SK-N-SH (cell line): ENCODE measurements around the gene TOR2A. TPM values are rescaled to one million over a fixed set of nuclear protein-coding genes. Genes with fewer than 3 reads are reported as not detected.

Experiments
- CTCF ChIA-PET: fragments of 300-600, 350-600 bp; formaldehyde crosslinking; extraction: SDS; loops from one replicate; lab custom pipeline; 2021; lab: Yijun Ruan, JAX
- POLR2A ChIA-PET: fragments of 350-600 bp; sonication (Branson Sonifier 250); formaldehyde crosslinking; extraction: SDS; loops from one replicate; lab custom pipeline; 2020; ENCODE audit warnings: antibody characterized with exemption, inconsistent platforms; lab: Yijun Ruan, JAX
- DNase-seq: peaks from one replicate; pipeline ENCODE4 v3.0.0; 2012
- H2AFZ ChIP-seq: fragments of 200-600 bp; sonication (generic); 2 replicates; pipeline ENCODE4 v1.8.1; 2016; ENCODE audit warnings: antibody characterized with exemption, mild to moderate bottlenecking, low read depth
- H3F3A ChIP-seq: fragments of 200-600 bp; sonication (generic); replicated peaks from 2 replicates; pipeline ENCODE3; 2016; ENCODE audit warnings: antibody characterized with exemption, mild to moderate bottlenecking; ENCODE audit not compliant: insufficient read depth
- H3K27ac ChIP-seq, 2 experiments: fragments of 200-500 bp in 1 of 2; fragments of 200-600 bp in 1 of 2; sonication (Bioruptor generic) in 1 of 2; sonication (generic), shearing (Covaris generic) in 1 of 2; 2 replicates each; pipeline versions ENCODE4 v1.5.1 to v1.6.1; 2014 to 2016; ENCODE audit warnings: low read depth in 2 of 2, inconsistent platforms in 1 of 2, low read length in 1 of 2, mild to moderate bottlenecking in 1 of 2, mixed read lengths in 1 of 2
- H3K27me3 ChIP-seq: fragments of 200-600 bp; sonication (generic), shearing (Covaris generic); 2 replicates; pipeline ENCODE4 v1.6.1; 2016; ENCODE audit warnings: mixed run types; ENCODE audit not compliant: insufficient read depth
- H3K36me3 ChIP-seq, 2 experiments: fragments of 200-500 bp in 1 of 2; fragments of 200-600 bp in 1 of 2; sonication (Bioruptor generic) in 1 of 2; sonication (generic) in 1 of 2; replicated peaks in 1 of 2; 2 replicates each; pipeline versions ENCODE3 to v1.5.1; 2014 to 2016; ENCODE audit warnings: low read length in 1 of 2, mild to moderate bottlenecking in 1 of 2; ENCODE audit not compliant: insufficient read depth in 2 of 2, control insufficient read depth in 1 of 2
- H3K4me1 ChIP-seq, 2 experiments: fragments of 200-500 bp in 1 of 2; fragments of 200-600 bp in 1 of 2; sonication (Bioruptor generic) in 1 of 2; sonication (generic), shearing (Covaris generic) in 1 of 2; 2 replicates each; pipeline versions ENCODE4 v1.5.1 to v1.6.1; 2014 to 2016; ENCODE audit warnings: low read depth in 1 of 2, low read length in 1 of 2, mixed run types in 1 of 2; ENCODE audit not compliant: insufficient read depth in 2 of 2, control insufficient read depth in 1 of 2
- H3K4me2 ChIP-seq: fragments of 200-600 bp; sonication (generic), shearing (Covaris generic); 2 replicates; pipeline ENCODE4 v1.6.1; 2017; ENCODE audit warnings: mixed run types
- H3K4me3 ChIP-seq, 2 experiments: fragments of 200-500 bp in 1 of 2; fragments of 200-600 bp in 1 of 2; sonication (Bioruptor generic) in 1 of 2; sonication (generic), shearing (Covaris generic) in 1 of 2; 2 replicates each; pipeline versions ENCODE4 v1.5.1 to v1.8.1; 2014 to 2016; ENCODE audit warnings: low read depth in 2 of 2, inconsistent platforms in 1 of 2, low read length in 1 of 2, mild to moderate bottlenecking in 1 of 2, mixed read lengths in 1 of 2, moderate library complexity in 1 of 2
- H3K79me2 ChIP-seq: fragments of 200-600 bp; sonication (generic); 2 replicates; pipeline ENCODE4 v1.8.1; 2017; ENCODE audit warnings: mild to moderate bottlenecking; ENCODE audit not compliant: insufficient read depth
- H3K9ac ChIP-seq: fragments of 200-600 bp; sonication (generic); 2 replicates; pipeline ENCODE4 v1.6.1; 2017; ENCODE audit warnings: mixed run types
- H3K9me2 ChIP-seq: fragments of 200-600 bp; sonication (generic); 2 replicates; pipeline ENCODE4 v1.6.1; 2017; ENCODE audit warnings: mixed run types
- H3K9me3 ChIP-seq: fragments of 200-600 bp; sonication (generic); 2 replicates; pipeline ENCODE4 v1.6.1; 2017; ENCODE audit warnings: mixed run types, mild to moderate bottlenecking, moderate library complexity
- H4K20me1 ChIP-seq: fragments of 200-600 bp; sonication (generic); 2 replicates; pipeline ENCODE4 v1.6.1; 2017; ENCODE audit warnings: mild to moderate bottlenecking, mixed run types; ENCODE audit not compliant: insufficient read depth
- EZH2phosphoT487 ChIP-seq: fragments of 200-600 bp; sonication (generic); IDR thresholded peaks from 2 replicates; pipeline ENCODE4 v1.6.1; 2017; ENCODE audit warnings: low read depth, mixed run types, mild to moderate bottlenecking, antibody characterized with exemption, moderate library complexity, borderline replicate concordance
- FOSL2 ChIP-seq: IDR thresholded peaks from 2 replicates; pipeline ENCODE4 v1.4.0; 2012; ENCODE audit warnings: low read depth, mild to moderate bottlenecking, moderate library complexity, borderline replicate concordance
- FOXJ3 ChIP-seq: sonication (generic); formaldehyde crosslinking; IDR thresholded peaks from 2 replicates; pipeline ENCODE4 v1.5.1; 2020; ENCODE audit warnings: mild to moderate bottlenecking, missing genetic modification reagents
- FOXM1 ChIP-seq: IDR thresholded peaks from 2 replicates; pipeline ENCODE4 v1.4.0; 2012; ENCODE audit warnings: low read depth, mild to moderate bottlenecking
- GABPA ChIP-seq: IDR thresholded peaks from 2 replicates; pipeline ENCODE4 v1.4.0; 2012; ENCODE audit warnings: low read depth, mild to moderate bottlenecking
- GATA2 ChIP-seq: sonication (generic); formaldehyde crosslinking; IDR thresholded peaks from 2 replicates; pipeline ENCODE4 v1.5.0; 2020; ENCODE audit warnings: mild to moderate bottlenecking, missing genetic modification reagents
- JUND ChIP-seq: IDR thresholded peaks from 2 replicates; pipeline ENCODE4 v1.4.0; 2012
- MEF2A ChIP-seq: IDR thresholded peaks from 2 replicates; pipeline ENCODE4 v1.4.0; 2012; ENCODE audit warnings: low read depth, borderline replicate concordance
- MXI1 ChIP-seq: IDR thresholded peaks from 2 replicates; pipeline ENCODE4 v1.6.1; 2012; ENCODE audit warnings: mild to moderate bottlenecking, low read depth, low read length, improper control_type of control experiment
- NFIC ChIP-seq: IDR thresholded peaks from 2 replicates; pipeline ENCODE4 v1.4.0; 2012; ENCODE audit warnings: borderline replicate concordance
- NRF1 ChIP-seq: IDR thresholded peaks from 2 replicates; pipeline ENCODE4 v1.6.1; 2012; ENCODE audit warnings: low read depth, mild to moderate bottlenecking, low read length
- POLR2AphosphoS5 ChIP-seq: IDR thresholded peaks from 2 replicates; pipeline ENCODE4 v1.6.1; 2012; ENCODE audit warnings: low read depth, low read length
- RAD21 ChIP-seq: IDR thresholded peaks from 2 replicates; pipeline ENCODE4 v1.6.1; 2012; ENCODE audit warnings: mild to moderate bottlenecking, low read length
- RCOR1 ChIP-seq: fragments of 150-350 bp; IDR thresholded peaks from 2 replicates; pipeline ENCODE4 v1.6.1; 2017; ENCODE audit warnings: antibody characterized with exemption, low read length
- RFX5 ChIP-seq: IDR thresholded peaks from 2 replicates; pipeline ENCODE4 v1.6.1; 2012; ENCODE audit warnings: mild to moderate bottlenecking, improper control_type of control experiment, low read length
- RXRA ChIP-seq: IDR thresholded peaks from 2 replicates; pipeline ENCODE4 v1.4.0; 2012; ENCODE audit warnings: low read depth, mild to moderate bottlenecking, borderline replicate concordance
- SMC3 ChIP-seq: IDR thresholded peaks from 2 replicates; pipeline ENCODE4 v1.6.1; 2012; ENCODE audit warnings: low read depth, low read length, improper control_type of control experiment
- TAF1 ChIP-seq: IDR thresholded peaks from 2 replicates; pipeline ENCODE4 v1.6.1; 2012; ENCODE audit warnings: low read depth, mild to moderate bottlenecking, low read length, moderate library complexity, borderline replicate concordance
- TEAD4 ChIP-seq: IDR thresholded peaks from 2 replicates; pipeline ENCODE4 v1.4.0; 2012; ENCODE audit warnings: mild to moderate bottlenecking, borderline replicate concordance; ENCODE audit not compliant: insufficient read depth
- WGBS: methylation state at CpG from one replicate; pipeline ENCODE4 v1.1.6; 2017; ENCODE audit warnings: low lambda C conversion rate; 5-methylcytosine and 5-hydroxymethylcytosine counted together
- polyA plus RNA-seq, 3 experiments: library from polyadenylated mRNA; depleted of rRNA; stranded (reverse); fragments of >200 nt; gene quantifications; 2 replicates each; pipeline ENCODE4 v1.2.3, GENCODE V29; 2012
- TF ChIP-seq, protein P1 (sequence below): IDR thresholded peaks from 2 replicates; pipeline ENCODE4 v1.4.0; 2012; ENCODE audit warnings: low read depth, borderline replicate concordance
- TF ChIP-seq, protein P2 (sequence below): IDR thresholded peaks from 2 replicates; pipeline ENCODE4 v1.4.0; 2012; ENCODE audit warnings: low read depth

Gene TOR2A
- polyA plus RNA-seq, 1 of the 3 experiments (the other 2 are of a cell fraction), result 17.2 TPM

DNA sequence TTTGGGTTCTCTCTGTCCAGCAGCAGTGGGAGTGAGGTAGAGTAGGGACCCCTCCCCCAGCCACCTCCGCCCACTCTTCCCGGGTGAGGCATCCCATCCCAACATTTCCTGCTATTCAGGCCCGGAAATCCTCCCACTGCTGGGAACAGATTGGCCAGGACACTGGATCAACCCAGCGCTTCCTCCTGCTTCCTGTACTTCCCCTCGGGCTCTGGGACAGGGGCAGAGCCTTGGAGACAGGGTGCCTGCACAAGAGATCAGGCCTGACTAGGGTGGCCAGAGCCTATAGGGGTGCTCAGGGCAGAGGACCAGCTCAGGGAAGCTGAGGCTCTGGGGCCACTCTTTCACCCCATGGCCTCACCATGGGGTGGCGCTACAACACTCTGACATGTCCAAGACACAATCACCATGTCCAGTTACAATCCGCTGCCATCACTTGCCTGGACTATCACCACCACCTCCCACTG, 28.9 kb upstream of the TOR2A start (continued):
- TF ChIP-seq, protein P1, sequence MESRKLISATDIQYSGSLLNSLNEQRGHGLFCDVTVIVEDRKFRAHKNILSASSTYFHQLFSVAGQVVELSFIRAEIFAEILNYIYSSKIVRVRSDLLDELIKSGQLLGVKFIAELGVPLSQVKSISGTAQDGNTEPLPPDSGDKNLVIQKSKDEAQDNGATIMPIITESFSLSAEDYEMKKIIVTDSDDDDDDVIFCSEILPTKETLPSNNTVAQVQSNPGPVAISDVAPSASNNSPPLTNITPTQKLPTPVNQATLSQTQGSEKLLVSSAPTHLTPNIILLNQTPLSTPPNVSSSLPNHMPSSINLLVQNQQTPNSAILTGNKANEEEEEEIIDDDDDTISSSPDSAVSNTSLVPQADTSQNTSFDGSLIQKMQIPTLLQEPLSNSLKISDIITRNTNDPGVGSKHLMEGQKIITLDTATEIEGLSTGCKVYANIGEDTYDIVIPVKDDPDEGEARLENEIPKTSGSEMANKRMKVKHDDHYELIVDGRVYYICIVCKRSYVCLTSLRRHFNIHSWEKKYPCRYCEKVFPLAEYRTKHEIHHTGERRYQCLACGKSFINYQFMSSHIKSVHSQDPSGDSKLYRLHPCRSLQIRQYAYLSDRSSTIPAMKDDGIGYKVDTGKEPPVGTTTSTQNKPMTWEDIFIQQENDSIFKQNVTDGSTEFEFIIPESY, result no peak
- no peak for TF ChIP-seq RXRA
- no peak for TF ChIP-seq POLR2AphosphoS5
- no peak for TF ChIP-seq JUND
- TF ChIP-seq EZH2phosphoT487, result no peak
- TF ChIP-seq FOXJ3, result no peak
- peak; percentile 41; the same call in 1 of the 2 replicates for TF ChIP-seq RAD21
- TF ChIP-seq SMC3, result peak; percentile 27; the same call in 1 of the 2 replicates
- TF ChIP-seq, all 33 proteins: peak for 3

DNA sequence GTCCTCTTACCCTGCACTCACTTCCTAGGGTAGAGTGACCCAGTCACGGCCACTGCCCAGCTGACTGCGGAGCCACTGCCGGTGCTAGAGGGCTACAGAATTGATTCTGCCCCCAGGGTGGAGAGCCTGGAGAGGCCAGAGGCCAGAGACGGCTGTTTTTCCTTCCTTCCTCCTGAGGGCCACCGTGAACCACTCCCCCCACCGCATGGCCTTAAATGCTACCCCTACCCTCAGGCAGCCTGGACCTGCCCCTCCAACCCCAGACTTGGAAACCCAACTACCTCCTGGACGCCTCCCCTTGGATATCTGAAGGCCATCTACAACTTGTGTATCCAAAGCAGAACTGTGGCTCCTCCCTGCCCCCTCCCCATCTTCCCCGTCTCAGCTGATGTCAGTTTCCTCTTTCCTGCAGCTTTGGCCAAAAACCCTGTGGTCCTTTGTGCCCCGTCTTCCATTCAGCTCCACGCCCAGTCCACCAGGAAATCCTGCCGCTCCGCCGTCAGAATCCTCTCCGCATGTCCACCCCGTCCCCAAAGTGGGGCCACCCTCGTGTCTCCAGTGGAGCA, 27.1 kb upstream of the TOR2A start:
- H3K4me1 ChIP-seq, result peaks cover 0 to 13% of the 10 kb centered on the region in 2 experiments; a peak in 1 of 4 replicates
- no peaks in the 10 kb centered on the region for H3F3A ChIP-seq
- H3K4me3 ChIP-seq, result no peak overlapping the region
- H3K36me3 ChIP-seq, result no peaks in the 10 kb centered on the region
- H3K4me2 ChIP-seq, result no peak overlapping the region
- H4K20me1 ChIP-seq, result no peaks in the 10 kb centered on the region
- no peaks in the 10 kb centered on the region for H3K9me2 ChIP-seq
- H3K9ac ChIP-seq, result no peak overlapping the region
- no peak for DNase-seq
- CTCF ChIA-PET, result interaction anchor here (0.9 to 1.8 kb wide), 5 partner anchors 23 to 159 kb away, joined by 3 to 8 read pairs (median 4); partner anchors contain the start of gene TOR2A
- TF ChIP-seq EZH2phosphoT487, result no peak
- TF ChIP-seq JUND, result no peak
- no peak for TF ChIP-seq GABPA
- no peak for TF ChIP-seq TAF1
- no peak for TF ChIP-seq NRF1
- no peak for TF ChIP-seq MEF2A
- TF ChIP-seq NFIC, result no peak
- TF ChIP-seq, protein P2, sequence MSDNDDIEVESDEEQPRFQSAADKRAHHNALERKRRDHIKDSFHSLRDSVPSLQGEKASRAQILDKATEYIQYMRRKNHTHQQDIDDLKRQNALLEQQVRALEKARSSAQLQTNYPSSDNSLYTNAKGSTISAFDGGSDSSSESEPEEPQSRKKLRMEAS, result no peak
- no peak for TF ChIP-seq RFX5
- no peak for TF ChIP-seq FOXM1
- TF ChIP-seq, protein P1, result no peak
- TF ChIP-seq FOSL2, result no peak
- no peak for TF ChIP-seq GATA2
- no peak for TF ChIP-seq RCOR1
- no peak for TF ChIP-seq FOXJ3
- no peak for TF ChIP-seq TEAD4
- no peak for TF ChIP-seq MXI1
- TF ChIP-seq RXRA, result no peak
- no peak overlapping the region for H2AFZ ChIP-seq
- H3K27me3 ChIP-seq, result no peaks in the 10 kb centered on the region
- H3K79me2 ChIP-seq, result no peaks in the 10 kb centered on the region
- 72% methylated on average over 16 of the region's 16 CpGs for WGBS
- POLR2A ChIA-PET, result no interaction called here
- H3K27ac ChIP-seq, result no peak overlapping the region
- H3K9me3 ChIP-seq, result no peaks in the 10 kb centered on the region
